HG03095 (cell line): ENCODE results near the gene TNFRSF6B.

ENCODE experiments used
- ATAC-seq: cut with Tn5 transposase; IDR thresholded peaks from one replicate; pipeline ENCODE4 v1.9.1; 2021; ENCODE audit warnings: moderate library complexity; ENCODE audit not compliant: unreplicated experiment

Gene TNFRSF6B

GRCh38 chr20:63734946-63735858 is 38.8 kb downstream of the TNFRSF6B start:
- no peak for ATAC-seq

GRCh38 chr20:63735859-63736718 is 39.6 kb downstream of the TNFRSF6B start, which contains the start of gene LIME1:
Gene LIME1 (plus strand): TSS chr20:63736664. CDS start chr20:63737550, 886 bp downstream.
- ATAC-seq: no peak

GRCh38 chr20:63736893-63737694 is 40.6 kb downstream of the TNFRSF6B start:
- ATAC-seq: no peak

GRCh38 chr20:63737695-63737944 is 41.2 kb downstream of the TNFRSF6B start:
- no peak for ATAC-seq

GRCh38 chr20:63737945-63738686 is 41.7 kb downstream of the TNFRSF6B start:
- no peak for ATAC-seq

- no peak for ATAC-seq
These were observed 42.3 kb downstream of the TNFRSF6B start for GRCh38 chr20:63738687-63739129.

- peak; percentile 39 for ATAC-seq
These were observed 42.9 kb downstream of the TNFRSF6B start, which contains the start of gene SLC2A4RG for GRCh38 chr20:63739130-63740069. Gene SLC2A4RG (plus strand): TSS chr20:63739776. CDS start chr20:63739913, 137 bp downstream.

GRCh38 chr20:63740070-63740626 is 43.7 kb downstream of the TNFRSF6B start:
- no peak for ATAC-seq

GRCh38 chr20:63740627-63741353 is 44.3 kb downstream of the TNFRSF6B start:
- no peak for ATAC-seq

GRCh38 chr20:63741354-63741675 is 44.9 kb downstream of the TNFRSF6B start:
- ATAC-seq: no peak

GRCh38 chr20:63741676-63742380 is 45.4 kb downstream of the TNFRSF6B start:
- no peak for ATAC-seq

- no peak for ATAC-seq
These were observed 46.1 kb downstream of the TNFRSF6B start for GRCh38 chr20:63742381-63743024.

- ATAC-seq: no peak
These were observed 46.9 kb downstream of the TNFRSF6B start for GRCh38 chr20:63743210-63743970.

- ATAC-seq: no peak
These were observed 47.7 kb downstream of the TNFRSF6B start for GRCh38 chr20:63744158-63744557.

GRCh38 chr20:63744574-63745423 is 48.3 kb downstream of the TNFRSF6B start:
- no peak for ATAC-seq

- ATAC-seq: no peak
These were observed 49.0 kb downstream of the TNFRSF6B start for GRCh38 chr20:63745424-63745805.
